ENCODE results near the gene ARMC7.

DNA sequence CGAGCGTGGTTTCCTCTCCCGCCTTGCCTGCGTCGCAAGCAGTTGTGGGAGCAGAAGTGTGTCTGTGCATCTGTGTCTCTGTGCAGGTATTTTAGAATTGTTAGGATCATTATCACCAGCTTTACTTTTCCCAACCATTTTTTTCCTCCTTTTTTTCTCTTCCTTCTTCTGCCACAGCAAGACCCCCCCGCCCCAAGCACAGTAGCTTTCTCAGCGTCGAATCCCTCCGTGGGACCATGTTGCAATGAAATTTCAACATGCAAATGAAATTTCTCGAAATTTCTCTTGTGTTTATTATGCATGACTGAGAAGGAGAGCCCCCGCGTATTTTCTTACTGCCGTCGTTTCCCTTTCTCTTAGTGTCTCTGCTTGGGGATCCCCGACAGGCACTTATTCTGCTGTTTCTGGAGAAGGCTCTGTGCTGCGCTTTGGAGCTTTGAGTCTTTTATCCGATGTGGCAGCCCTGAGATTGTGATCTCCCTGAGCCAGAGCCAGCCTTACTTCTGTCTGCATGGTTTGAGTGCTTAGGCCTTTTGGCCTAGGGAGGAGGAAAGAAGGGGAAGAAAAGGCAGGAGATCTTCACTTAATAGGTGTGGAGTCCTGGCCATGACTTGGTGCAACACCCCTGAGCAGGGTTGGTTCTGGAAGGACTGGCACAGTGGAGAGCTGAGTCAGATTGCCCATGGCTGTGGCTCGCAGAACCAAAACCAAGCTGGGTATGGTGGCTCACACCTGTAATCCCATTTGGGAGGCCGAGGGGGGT is 5.0 kb downstream of the ARMC7 start:
- TF ChIP-seq, protein P1, sequence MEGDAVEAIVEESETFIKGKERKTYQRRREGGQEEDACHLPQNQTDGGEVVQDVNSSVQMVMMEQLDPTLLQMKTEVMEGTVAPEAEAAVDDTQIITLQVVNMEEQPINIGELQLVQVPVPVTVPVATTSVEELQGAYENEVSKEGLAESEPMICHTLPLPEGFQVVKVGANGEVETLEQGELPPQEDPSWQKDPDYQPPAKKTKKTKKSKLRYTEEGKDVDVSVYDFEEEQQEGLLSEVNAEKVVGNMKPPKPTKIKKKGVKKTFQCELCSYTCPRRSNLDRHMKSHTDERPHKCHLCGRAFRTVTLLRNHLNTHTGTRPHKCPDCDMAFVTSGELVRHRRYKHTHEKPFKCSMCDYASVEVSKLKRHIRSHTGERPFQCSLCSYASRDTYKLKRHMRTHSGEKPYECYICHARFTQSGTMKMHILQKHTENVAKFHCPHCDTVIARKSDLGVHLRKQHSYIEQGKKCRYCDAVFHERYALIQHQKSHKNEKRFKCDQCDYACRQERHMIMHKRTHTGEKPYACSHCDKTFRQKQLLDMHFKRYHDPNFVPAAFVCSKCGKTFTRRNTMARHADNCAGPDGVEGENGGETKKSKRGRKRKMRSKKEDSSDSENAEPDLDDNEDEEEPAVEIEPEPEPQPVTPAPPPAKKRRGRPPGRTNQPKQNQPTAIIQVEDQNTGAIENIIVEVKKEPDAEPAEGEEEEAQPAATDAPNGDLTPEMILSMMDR (conservative IDR thresholded peaks at IDR 0.05; ENCODE audit: low read length) = no peak
- TF ChIP-seq EZH2phosphoT487 (IDR thresholded peaks at IDR 0.05; ENCODE audit: borderline replicate concordance) = no peak
